ENCODE data around the gene SMG1.
"Not testable (repeated sequence)": the region's sequence is repeated elsewhere in the genome, so short reads cannot be mapped to it uniquely, and the experiment has no call there.

SMG1 gene

DNA sequence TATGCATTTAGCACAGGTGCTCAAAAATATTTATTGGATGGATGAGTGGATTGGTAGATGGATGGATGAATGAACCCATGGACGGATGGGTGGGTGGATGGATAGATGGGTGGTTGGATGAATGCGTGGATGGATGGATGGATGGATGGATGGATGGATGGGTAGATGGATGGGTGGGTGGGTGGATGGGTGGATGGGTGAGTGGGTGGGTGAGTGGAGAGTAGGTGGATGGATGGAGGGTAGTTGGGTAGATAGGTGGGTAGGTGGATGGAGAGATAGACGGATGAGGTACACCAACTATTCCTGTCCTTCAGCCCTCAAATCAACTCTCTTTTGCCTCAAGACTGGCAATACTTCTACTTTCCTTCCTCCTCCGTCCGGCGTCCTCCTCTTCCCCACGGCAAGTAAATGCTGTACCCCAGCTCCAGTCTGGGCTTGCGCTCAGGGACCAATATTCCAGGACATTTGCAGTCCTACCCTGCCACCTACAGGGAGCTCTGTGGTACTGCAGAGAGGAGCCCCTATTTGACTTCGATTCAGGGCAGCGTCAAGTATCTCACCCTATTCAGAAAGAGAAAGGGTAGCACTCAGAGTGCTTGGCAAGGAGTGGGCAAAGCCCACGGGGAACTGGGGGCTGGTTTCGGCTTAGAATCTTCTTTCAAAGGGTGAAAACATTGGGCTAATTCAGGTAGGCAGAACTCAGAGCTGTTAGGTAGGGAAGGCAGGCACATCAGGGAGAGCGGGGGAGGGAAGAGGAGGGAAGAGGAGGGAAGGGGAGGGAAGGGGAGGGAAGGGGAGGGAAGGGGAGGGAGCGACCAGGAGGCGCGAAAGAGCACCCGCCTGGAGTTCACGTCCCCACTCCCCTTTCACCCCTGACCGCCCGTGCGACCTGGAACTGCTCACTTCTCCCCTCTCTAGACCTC lies 166.3 kb downstream of the SMG1 start:
- H3K4me1 Mint-ChIP-seq; H3K27ac Mint-ChIP-seq; H3K36me3 Mint-ChIP-seq (ENCODE audit: low read depth); H3K4me3 Mint-ChIP-seq; H3K9me3 Mint-ChIP-seq; H3K27me3 Mint-ChIP-seq (ENCODE audit: low read depth): not testable (repeated sequence)
- TF ChIP-seq, protein P1, sequence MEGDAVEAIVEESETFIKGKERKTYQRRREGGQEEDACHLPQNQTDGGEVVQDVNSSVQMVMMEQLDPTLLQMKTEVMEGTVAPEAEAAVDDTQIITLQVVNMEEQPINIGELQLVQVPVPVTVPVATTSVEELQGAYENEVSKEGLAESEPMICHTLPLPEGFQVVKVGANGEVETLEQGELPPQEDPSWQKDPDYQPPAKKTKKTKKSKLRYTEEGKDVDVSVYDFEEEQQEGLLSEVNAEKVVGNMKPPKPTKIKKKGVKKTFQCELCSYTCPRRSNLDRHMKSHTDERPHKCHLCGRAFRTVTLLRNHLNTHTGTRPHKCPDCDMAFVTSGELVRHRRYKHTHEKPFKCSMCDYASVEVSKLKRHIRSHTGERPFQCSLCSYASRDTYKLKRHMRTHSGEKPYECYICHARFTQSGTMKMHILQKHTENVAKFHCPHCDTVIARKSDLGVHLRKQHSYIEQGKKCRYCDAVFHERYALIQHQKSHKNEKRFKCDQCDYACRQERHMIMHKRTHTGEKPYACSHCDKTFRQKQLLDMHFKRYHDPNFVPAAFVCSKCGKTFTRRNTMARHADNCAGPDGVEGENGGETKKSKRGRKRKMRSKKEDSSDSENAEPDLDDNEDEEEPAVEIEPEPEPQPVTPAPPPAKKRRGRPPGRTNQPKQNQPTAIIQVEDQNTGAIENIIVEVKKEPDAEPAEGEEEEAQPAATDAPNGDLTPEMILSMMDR (IDR thresholded peaks at IDR 0.05; ENCODE audit: unreplicated experiment in 3 of 3), result peak; percentile 53 to 64 (median 61)

GRCh38 chr16:18757960-18758660 lies 168.1 kb downstream of the SMG1 start:
- not testable (repeated sequence) for H3K27ac Mint-ChIP-seq; H3K9me3 Mint-ChIP-seq; H3K36me3 Mint-ChIP-seq (ENCODE audit: low read depth); H3K4me1 Mint-ChIP-seq; H3K27me3 Mint-ChIP-seq (ENCODE audit: low read depth); H3K4me3 Mint-ChIP-seq

- H3K36me3 Mint-ChIP-seq (ENCODE audit: low read depth); H3K27me3 Mint-ChIP-seq (ENCODE audit: low read depth); H3K9me3 Mint-ChIP-seq; H3K4me1 Mint-ChIP-seq; H3K4me3 Mint-ChIP-seq; H3K27ac Mint-ChIP-seq: not testable (repeated sequence)
Measured at GRCh38 chr16:18756639-18757038, 169.6 kb downstream of the SMG1 start.
